Measurements from ENCODE around the gene CENPM. TPM values are rescaled to one million over a fixed set of nuclear protein-coding genes. Genes with fewer than 3 reads are reported as not detected.

The CENPM gene
- total and polyA plus RNA-seq, 3 experiments from 2014 or later, result 19.2 to 77.5 (median 73.2) TPM

DNA sequence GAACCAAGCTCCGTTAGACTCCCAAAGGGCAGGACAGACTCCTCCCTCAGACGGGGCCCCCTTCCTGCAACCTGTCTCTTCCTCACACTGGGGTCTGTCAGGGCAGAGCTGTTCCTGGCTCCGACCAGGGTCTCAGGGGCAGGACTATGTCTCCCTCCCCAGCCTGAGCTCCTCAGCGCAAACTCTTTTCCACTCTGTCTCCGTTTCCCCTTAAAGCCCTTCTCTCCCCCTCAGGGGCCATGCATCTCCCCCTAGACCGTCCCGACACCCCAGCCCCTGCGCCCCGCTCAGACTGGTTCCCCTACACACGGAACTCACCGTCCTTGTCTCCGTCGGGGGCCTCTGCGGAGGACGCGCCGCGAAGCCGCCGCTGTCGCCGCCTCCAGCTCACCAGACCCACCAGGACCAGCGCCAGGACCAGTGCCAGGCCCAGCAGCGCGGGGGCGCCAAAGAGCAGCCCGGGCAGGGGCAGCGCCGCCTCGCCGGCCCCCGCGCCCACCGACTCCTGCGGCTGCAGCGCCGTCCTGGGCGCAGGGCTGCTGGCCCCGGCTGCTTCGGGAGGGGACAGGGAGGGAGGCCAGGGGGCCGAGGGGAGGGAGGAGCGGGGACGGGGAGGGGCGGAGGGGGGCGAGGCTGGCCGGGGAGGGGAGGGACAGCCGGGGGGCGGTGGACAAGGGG lies 21.0 kb downstream of the CENPM start:
- DNase-seq, result peak; percentile 75 to 86 (median 78)
- Mint-ChIP-seq H3K27ac (peak overlapping the region in 6 of 8 donors; percentile 65 to 87 (median 78)), H3K36me3 (peaks cover 0 to 7% (median 0%) of the 10 kb centered on the region in 3 donors), H3K27me3 (peaks cover 3 to 6% of the 10 kb centered on the region in 2 donors), H3K4me3 (peak overlapping the region; percentile 82 to 91 (median 85)), H3K4me1 (peaks cover 4 to 34% (median 9%) of the 10 kb centered on the region in 3 donors), H3K9me3 (no peaks in the 10 kb centered on the region)
- Histone ChIP-seq H3K9me3 (ENCODE audit: low read length) (no peaks in the 10 kb centered on the region), H3K27me3 (ENCODE audit: insufficient read depth, low read length, poor library complexity, severe bottlenecking) (no peaks in the 10 kb centered on the region), H3K27ac (ENCODE audit: low read depth, low read length) (no peak overlapping the region), H3K36me3 (ENCODE audit: insufficient read depth, low read length) (no peaks in the 10 kb centered on the region), H3K4me3 (ENCODE audit: low read length) (peak overlapping the region; percentile 34), H3K4me1 (ENCODE audit: insufficient read depth, low read length) (peaks cover 10% of the 10 kb centered on the region)
- POLR2A ChIA-PET, result interaction anchor here (0.5 to 2.8 kb wide), 18 partner anchors 8 to 575 kb away, joined by 3 to 100 read pairs (median 4); partner anchors contain the start of genes CCDC134, CENPM, SHISA8 and SREBF2
- CTCF ChIA-PET, result interaction anchor here (0.5 to 9.1 kb wide), 33 partner anchors 8 to 518 kb away, joined by 3 to 106 read pairs (median 4); partner anchors contain the start of genes CENPM, NDUFA6 and SREBF2

- POLR2A ChIA-PET, result interaction anchor here (2.1 kb wide), 1 partner anchor 17 kb away, joined by 12 read pairs; no protein-coding TSS in a partner anchor
- CTCF ChIA-PET, result interaction anchor here (1.3 to 9.1 kb wide), 2 partner anchors 15 to 21 kb away, joined by 3 to 106 read pairs; no protein-coding TSS in a partner anchor
- H3K27me3 Mint-ChIP-seq, result peaks cover 3 to 6% of the 10 kb centered on the region in 2 donors
- H3K27ac ChIP-seq (ENCODE audit: low read depth, low read length), result no peak overlapping the region
- no peaks in the 10 kb centered on the region for H3K27me3 ChIP-seq (ENCODE audit: insufficient read depth, low read length, poor library complexity, severe bottlenecking)
- H3K36me3 ChIP-seq (ENCODE audit: insufficient read depth, low read length), result no peaks in the 10 kb centered on the region
- peaks cover 4 to 40% (median 13%) of the 10 kb centered on the region in 3 donors for H3K4me1 Mint-ChIP-seq
- H3K4me3 Mint-ChIP-seq, result peak overlapping the region in 1 of 7 donors; percentile 50
- no peaks in the 10 kb centered on the region for H3K9me3 ChIP-seq (ENCODE audit: low read length)
- no peak overlapping the region for H3K27ac Mint-ChIP-seq
- H3K4me1 ChIP-seq (ENCODE audit: insufficient read depth, low read length), result peaks cover 16% of the 10 kb centered on the region
- H3K4me3 ChIP-seq (ENCODE audit: low read length), result no peak overlapping the region
- no peaks in the 10 kb centered on the region for H3K9me3 Mint-ChIP-seq
- H3K36me3 Mint-ChIP-seq, result peaks cover 0 to 7% (median 0%) of the 10 kb centered on the region in 3 donors
- DNase-seq, result no peak
These were observed 23.2 kb downstream of the CENPM start for GRCh38 chr22:41923595-41924276.

GRCh38 chr22:41922940-41923594 lies 23.9 kb downstream of the CENPM start:
- DNase-seq, result no peak
- Mint-ChIP-seq H3K9me3 (no peaks in the 10 kb centered on the region), H3K27me3 (peaks cover 3 to 6% of the 10 kb centered on the region in 2 donors), H3K27ac (no peak overlapping the region), H3K36me3 (peaks cover 0 to 7% (median 0%) of the 10 kb centered on the region in 3 donors), H3K4me3 (peak overlapping the region in 4 of 7 donors; percentile 23 to 74 (median 40)), H3K4me1 (peaks cover 4 to 36% (median 14%) of the 10 kb centered on the region in 3 donors)
- Histone ChIP-seq H3K9me3 (ENCODE audit: low read length) (no peaks in the 10 kb centered on the region), H3K27ac (ENCODE audit: low read depth, low read length) (no peak overlapping the region), H3K4me1 (ENCODE audit: insufficient read depth, low read length) (peaks cover 15% of the 10 kb centered on the region), H3K4me3 (ENCODE audit: low read length) (no peak overlapping the region), H3K36me3 (ENCODE audit: insufficient read depth, low read length) (no peaks in the 10 kb centered on the region), H3K27me3 (ENCODE audit: insufficient read depth, low read length, poor library complexity, severe bottlenecking) (no peaks in the 10 kb centered on the region)
- CTCF ChIA-PET, result interaction anchor here (9.1 kb wide), 1 partner anchor 15 kb away, joined by 106 read pairs; no protein-coding TSS in a partner anchor
- POLR2A ChIA-PET, result interaction anchor here (2.1 kb wide), 1 partner anchor 17 kb away, joined by 12 read pairs; no protein-coding TSS in a partner anchor

DNA sequence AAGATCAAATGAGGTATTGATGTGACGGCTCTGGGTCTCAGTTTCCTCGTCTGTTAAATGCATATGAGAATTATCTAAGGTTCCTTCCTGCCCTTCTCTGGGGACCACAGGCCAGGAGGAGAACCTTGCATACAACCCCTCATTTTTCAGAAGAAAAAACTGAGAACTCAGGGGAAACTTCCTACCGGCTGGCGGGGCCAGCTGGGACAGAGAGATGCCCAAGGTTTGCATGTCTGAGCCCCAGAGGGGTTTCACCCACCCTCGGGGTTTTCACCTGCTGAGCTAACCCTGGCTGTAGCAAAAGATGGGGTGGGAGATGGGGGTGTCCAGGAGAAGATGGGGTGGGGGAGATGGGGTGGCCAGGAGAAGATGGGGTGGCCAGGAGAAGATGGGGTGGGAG lies 24.6 kb downstream of the CENPM start:
- H3K27me3 ChIP-seq (ENCODE audit: insufficient read depth, low read length, poor library complexity, severe bottlenecking), result no peaks in the 10 kb centered on the region
- H3K36me3 ChIP-seq (ENCODE audit: insufficient read depth, low read length), result no peaks in the 10 kb centered on the region
- H3K27ac ChIP-seq (ENCODE audit: low read depth, low read length), result no peak overlapping the region
- CTCF ChIA-PET, result interaction anchor here (9.1 kb wide), 1 partner anchor 16 kb away, joined by 106 read pairs; no protein-coding TSS in a partner anchor
- Mint-ChIP-seq H3K4me3 (peak overlapping the region in 1 of 7 donors; percentile 50), H3K27ac (peak overlapping the region in 1 of 8 donors; percentile 11), H3K4me1 (peaks cover 4 to 33% (median 15%) of the 10 kb centered on the region in 3 donors), H3K27me3 (peaks cover 2 to 3% of the 10 kb centered on the region in 2 donors), H3K9me3 (no peaks in the 10 kb centered on the region), H3K36me3 (peaks cover 0 to 7% (median 0%) of the 10 kb centered on the region in 3 donors)
- H3K4me3 ChIP-seq (ENCODE audit: low read length), result no peak overlapping the region
- POLR2A ChIA-PET, result no interaction called here
- DNase-seq, result no peak
- H3K4me1 ChIP-seq (ENCODE audit: insufficient read depth, low read length), result peaks cover 19% of the 10 kb centered on the region
- H3K9me3 ChIP-seq (ENCODE audit: low read length), result no peaks in the 10 kb centered on the region

DNA sequence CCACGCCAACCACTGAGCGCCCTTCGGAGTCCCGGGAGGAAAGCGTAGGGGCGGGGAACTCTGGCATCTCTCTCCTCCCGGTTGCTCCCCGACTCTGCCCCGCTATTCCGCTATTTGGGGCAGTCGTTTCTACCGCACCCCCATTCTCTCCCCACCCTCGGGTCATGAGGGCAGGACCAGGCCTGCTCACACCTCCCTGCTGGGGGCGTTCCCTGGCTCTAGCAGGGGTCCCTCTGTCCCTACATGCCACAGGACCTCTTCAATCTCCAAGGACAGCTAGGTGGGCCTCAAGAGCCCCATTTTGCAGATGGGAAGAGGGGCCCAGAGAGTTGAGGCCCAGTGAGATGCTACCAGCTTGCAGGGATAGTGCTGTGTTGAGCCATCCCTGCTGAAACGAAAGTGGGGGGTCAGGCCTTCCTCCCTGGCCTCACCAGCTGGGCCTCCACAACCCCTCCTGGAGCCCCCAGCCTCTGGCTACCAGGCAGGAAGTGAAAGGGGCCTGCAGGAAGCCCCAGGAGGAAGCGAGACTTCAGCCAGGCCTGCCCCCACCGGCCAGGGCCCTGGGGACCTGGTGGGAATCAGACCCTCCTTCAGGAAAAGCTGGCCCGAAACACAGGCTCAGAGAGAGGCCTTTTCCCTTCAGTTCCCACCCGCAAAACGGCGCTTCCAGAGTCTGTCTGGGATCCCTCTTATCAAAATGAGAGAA lies 26.5 kb downstream of the CENPM start:
- no peaks in the 10 kb centered on the region for H3K9me3 Mint-ChIP-seq
- Histone ChIP-seq H3K27ac (ENCODE audit: low read depth, low read length) (no peak overlapping the region), H3K4me1 (ENCODE audit: insufficient read depth, low read length) (peaks cover 18% of the 10 kb centered on the region), H3K27me3 (ENCODE audit: insufficient read depth, low read length, poor library complexity, severe bottlenecking) (peaks cover 11% of the 10 kb centered on the region), H3K36me3 (ENCODE audit: insufficient read depth, low read length) (no peaks in the 10 kb centered on the region), H3K9me3 (ENCODE audit: low read length) (no peaks in the 10 kb centered on the region), H3K4me3 (ENCODE audit: low read length) (no peak overlapping the region)
- POLR2A ChIA-PET, result interaction anchor here (1.4 to 1.5 kb wide), 2 partner anchors 13 to 20 kb away, joined by 8 to 10 read pairs; no protein-coding TSS in a partner anchor
- H3K4me1 Mint-ChIP-seq, result peaks cover 4 to 29% (median 18%) of the 10 kb centered on the region in 3 donors
- H3K4me3 Mint-ChIP-seq, result peak overlapping the region in 5 of 7 donors; percentile 15 to 78 (median 60)
- no peak for DNase-seq
- H3K36me3 Mint-ChIP-seq, result peaks cover 0 to 4% (median 0%) of the 10 kb centered on the region in 3 donors
- H3K27ac Mint-ChIP-seq, result peak overlapping the region in 1 of 8 donors; percentile 60
- H3K27me3 Mint-ChIP-seq, result peaks cover 11 to 12% of the 10 kb centered on the region in 2 donors
- CTCF ChIA-PET, result interaction anchor here (2.1 kb wide), 1 partner anchor 20 kb away, joined by 7 read pairs; no protein-coding TSS in a partner anchor

- Histone ChIP-seq H3K4me3 (ENCODE audit: low read length) (peak overlapping the region; percentile 67), H3K27ac (ENCODE audit: low read depth, low read length) (no peak overlapping the region), H3K4me1 (ENCODE audit: insufficient read depth, low read length) (peaks cover 20% of the 10 kb centered on the region), H3K9me3 (ENCODE audit: low read length) (no peaks in the 10 kb centered on the region), H3K27me3 (ENCODE audit: insufficient read depth, low read length, poor library complexity, severe bottlenecking) (peaks cover 14% of the 10 kb centered on the region), H3K36me3 (ENCODE audit: insufficient read depth, low read length) (no peaks in the 10 kb centered on the region)
- DNase-seq, result peak in 3 of 5 donors; percentile 35 to 67 (median 46)
- H3K36me3 Mint-ChIP-seq, result no peaks in the 10 kb centered on the region
- H3K9me3 Mint-ChIP-seq, result no peaks in the 10 kb centered on the region
- peaks cover 9 to 12% of the 10 kb centered on the region in 2 donors for H3K27me3 Mint-ChIP-seq
- POLR2A ChIA-PET, result interaction anchor here (1.4 to 1.5 kb wide), 2 partner anchors 12 to 21 kb away, joined by 8 to 10 read pairs; no protein-coding TSS in a partner anchor
- H3K27ac Mint-ChIP-seq, result peak overlapping the region in 4 of 8 donors; percentile 24 to 77 (median 42)
- peaks cover 0 to 26% (median 14%) of the 10 kb centered on the region in 3 donors for H3K4me1 Mint-ChIP-seq
- CTCF ChIA-PET, result interaction anchor here (0.9 to 2.1 kb wide), 2 partner anchors 12 to 21 kb away, joined by 3 to 7 read pairs; no protein-coding TSS in a partner anchor
- peak overlapping the region; percentile 45 to 75 (median 65) for H3K4me3 Mint-ChIP-seq
These were observed 27.4 kb downstream of the CENPM start for GRCh38 chr22:41919357-41920224.

All from CD8-positive, alpha-beta memory T cell (primary cell).